Measurements from ENCODE around the gene CMTR2. TPM values are rescaled to one million over a fixed set of nuclear protein-coding genes. Genes with fewer than 3 reads are reported as not detected.
A peak's percentile ranks its signal among the peaks of the same experiment; 100 is the strongest.

Gene CMTR2
- total and polyA plus RNA-seq, 2 experiments from 2014 or later = 6.0 to 19.0 TPM

DNA sequence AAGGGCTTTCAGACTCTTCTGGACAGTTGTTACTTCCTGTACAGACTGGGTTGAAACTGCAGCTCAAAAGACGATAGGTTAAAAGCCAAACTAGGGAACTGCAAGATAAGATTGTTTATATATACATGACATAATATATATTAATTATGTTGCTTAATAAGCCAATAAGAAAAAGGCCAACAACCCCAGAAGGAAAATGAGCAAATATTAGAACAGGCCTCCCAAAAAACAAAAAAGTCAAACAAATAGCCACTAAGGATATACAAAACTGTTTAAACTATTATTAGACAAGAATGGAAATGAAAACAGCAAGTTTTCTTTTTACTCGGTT, 495 bp upstream of the CMTR2 start:
- H3K36me3 Mint-ChIP-seq (ENCODE audit: low read depth) = peaks cover 15% of the 10 kb centered on the region; the same call in 2 of the 3 replicates
- peak overlapping the region; percentile 94 for H2AFZ ChIP-seq
- no peaks in the 10 kb centered on the region for H3K27me3 ChIP-seq (ENCODE audit: insufficient read depth)
- H3K27me3 Mint-ChIP-seq (ENCODE audit: insufficient read depth, low read depth, poor library complexity) = no peaks in the 10 kb centered on the region
- H3K79me2 ChIP-seq (replicated peaks; ENCODE audit: insufficient read depth) = peaks cover 26% of the 10 kb centered on the region
- peak overlapping the region; percentile 94 for H3K4me3 ChIP-seq
- H3F3A ChIP-seq (replicated peaks; ENCODE audit: low read depth) = peaks cover 10% of the 10 kb centered on the region; the same call in 1 of the 2 replicates
- ATAC-seq (no peak), DNase-seq (ENCODE audit: low spot score) (no peak)
- H3K4me1 ChIP-seq (ENCODE audit: insufficient read depth) = peaks cover 13% of the 10 kb centered on the region; the same call in 1 of the 2 replicates
- H3K9me2 ChIP-seq (ENCODE audit: insufficient read depth) = no peaks in the 10 kb centered on the region
- H3K9me3 Mint-ChIP-seq = no peaks in the 10 kb centered on the region
- H3K27ac Mint-ChIP-seq = no peak overlapping the region
- no peaks in the 10 kb centered on the region; the same call in 1 of the 2 replicates for H3K36me3 ChIP-seq (ENCODE audit: insufficient read depth)
- TF ChIP-seq EZH2phosphoT487 (IDR thresholded peaks at IDR 0.05; ENCODE audit: unreplicated experiment) = no peak
- no peak for TF ChIP-seq CREB1 (CRISPR knock-in tag; IDR thresholded peaks at IDR 0.05; ENCODE audit: low read depth)
- TF ChIP-seq STAT1 (IDR thresholded peaks at IDR 0.05; ENCODE audit: unreplicated experiment) = no peak
- no peak for TF ChIP-seq NANOG (IDR thresholded peaks at IDR 0.05; ENCODE audit: borderline replicate concordance)
- TF ChIP-seq EZH2 (IDR thresholded peaks at IDR 0.05; ENCODE audit: low read depth, unreplicated experiment) = no peak
- TF ChIP-seq ZNF114 (CRISPR knock-in tag; IDR thresholded peaks at IDR 0.05) = no peak
- TF ChIP-seq JUNB (IDR thresholded peaks at IDR 0.05; ENCODE audit: unreplicated experiment) = no peak
- TF ChIP-seq CTCF (conservative IDR thresholded peaks at IDR 0.05; ENCODE audit: low read depth in 2 of 2) = no peak
- TF ChIP-seq, protein P1, sequence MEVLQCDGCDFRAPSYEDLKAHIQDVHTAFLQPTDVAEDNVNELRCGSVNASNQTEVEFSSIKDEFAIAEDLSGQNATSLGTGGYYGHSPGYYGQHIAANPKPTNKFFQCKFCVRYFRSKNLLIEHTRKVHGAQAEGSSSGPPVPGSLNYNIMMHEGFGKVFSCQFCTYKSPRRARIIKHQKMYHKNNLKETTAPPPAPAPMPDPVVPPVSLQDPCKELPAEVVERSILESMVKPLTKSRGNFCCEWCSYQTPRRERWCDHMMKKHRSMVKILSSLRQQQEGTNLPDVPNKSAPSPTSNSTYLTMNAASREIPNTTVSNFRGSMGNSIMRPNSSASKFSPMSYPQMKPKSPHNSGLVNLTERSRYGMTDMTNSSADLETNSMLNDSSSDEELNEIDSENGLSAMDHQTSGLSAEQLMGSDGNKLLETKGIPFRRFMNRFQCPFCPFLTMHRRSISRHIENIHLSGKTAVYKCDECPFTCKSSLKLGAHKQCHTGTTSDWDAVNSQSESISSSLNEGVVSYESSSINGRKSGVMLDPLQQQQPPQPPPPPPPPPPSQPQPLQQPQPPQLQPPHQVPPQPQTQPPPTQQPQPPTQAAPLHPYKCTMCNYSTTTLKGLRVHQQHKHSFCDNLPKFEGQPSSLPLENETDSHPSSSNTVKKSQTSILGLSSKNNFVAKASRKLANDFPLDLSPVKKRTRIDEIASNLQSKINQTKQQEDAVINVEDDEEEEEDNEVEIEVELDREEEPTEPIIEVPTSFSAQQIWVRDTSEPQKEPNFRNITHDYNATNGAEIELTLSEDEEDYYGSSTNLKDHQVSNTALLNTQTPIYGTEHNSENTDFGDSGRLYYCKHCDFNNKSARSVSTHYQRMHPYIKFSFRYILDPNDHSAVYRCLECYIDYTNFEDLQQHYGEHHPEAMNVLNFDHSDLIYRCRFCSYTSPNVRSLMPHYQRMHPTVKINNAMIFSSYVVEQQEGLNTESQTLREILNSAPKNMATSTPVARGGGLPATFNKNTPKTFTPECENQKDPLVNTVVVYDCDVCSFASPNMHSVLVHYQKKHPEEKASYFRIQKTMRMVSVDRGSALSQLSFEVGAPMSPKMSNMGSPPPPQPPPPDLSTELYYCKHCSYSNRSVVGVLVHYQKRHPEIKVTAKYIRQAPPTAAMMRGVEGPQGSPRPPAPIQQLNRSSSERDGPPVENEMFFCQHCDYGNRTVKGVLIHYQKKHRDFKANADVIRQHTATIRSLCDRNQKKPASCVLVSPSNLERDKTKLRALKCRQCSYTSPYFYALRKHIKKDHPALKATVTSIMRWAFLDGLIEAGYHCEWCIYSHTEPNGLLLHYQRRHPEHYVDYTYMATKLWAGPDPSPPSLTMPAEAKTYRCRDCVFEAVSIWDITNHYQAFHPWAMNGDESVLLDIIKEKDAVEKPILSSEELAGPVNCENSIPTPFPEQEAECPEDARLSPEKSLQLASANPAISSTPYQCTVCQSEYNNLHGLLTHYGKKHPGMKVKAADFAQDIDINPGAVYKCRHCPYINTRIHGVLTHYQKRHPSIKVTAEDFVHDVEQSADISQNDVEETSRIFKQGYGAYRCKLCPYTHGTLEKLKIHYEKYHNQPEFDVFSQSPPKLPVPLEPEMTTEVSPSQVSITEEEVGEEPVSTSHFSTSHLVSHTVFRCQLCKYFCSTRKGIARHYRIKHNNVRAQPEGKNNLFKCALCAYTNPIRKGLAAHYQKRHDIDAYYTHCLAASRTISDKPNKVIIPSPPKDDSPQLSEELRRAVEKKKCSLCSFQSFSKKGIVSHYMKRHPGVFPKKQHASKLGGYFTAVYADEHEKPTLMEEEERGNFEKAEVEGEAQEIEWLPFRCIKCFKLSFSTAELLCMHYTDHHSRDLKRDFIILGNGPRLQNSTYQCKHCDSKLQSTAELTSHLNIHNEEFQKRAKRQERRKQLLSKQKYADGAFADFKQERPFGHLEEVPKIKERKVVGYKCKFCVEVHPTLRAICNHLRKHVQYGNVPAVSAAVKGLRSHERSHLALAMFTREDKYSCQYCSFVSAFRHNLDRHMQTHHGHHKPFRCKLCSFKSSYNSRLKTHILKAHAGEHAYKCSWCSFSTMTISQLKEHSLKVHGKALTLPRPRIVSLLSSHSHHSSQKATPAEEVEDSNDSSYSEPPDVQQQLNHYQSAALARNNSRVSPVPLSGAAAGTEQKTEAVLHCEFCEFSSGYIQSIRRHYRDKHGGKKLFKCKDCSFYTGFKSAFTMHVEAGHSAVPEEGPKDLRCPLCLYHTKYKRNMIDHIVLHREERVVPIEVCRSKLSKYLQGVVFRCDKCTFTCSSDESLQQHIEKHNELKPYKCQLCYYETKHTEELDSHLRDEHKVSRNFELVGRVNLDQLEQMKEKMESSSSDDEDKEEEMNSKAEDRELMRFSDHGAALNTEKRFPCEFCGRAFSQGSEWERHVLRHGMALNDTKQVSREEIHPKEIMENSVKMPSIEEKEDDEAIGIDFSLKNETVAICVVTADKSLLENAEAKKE (CRISPR knock-in tag; IDR thresholded peaks at IDR 0.05) = no peak
- TF ChIP-seq, protein P2, sequence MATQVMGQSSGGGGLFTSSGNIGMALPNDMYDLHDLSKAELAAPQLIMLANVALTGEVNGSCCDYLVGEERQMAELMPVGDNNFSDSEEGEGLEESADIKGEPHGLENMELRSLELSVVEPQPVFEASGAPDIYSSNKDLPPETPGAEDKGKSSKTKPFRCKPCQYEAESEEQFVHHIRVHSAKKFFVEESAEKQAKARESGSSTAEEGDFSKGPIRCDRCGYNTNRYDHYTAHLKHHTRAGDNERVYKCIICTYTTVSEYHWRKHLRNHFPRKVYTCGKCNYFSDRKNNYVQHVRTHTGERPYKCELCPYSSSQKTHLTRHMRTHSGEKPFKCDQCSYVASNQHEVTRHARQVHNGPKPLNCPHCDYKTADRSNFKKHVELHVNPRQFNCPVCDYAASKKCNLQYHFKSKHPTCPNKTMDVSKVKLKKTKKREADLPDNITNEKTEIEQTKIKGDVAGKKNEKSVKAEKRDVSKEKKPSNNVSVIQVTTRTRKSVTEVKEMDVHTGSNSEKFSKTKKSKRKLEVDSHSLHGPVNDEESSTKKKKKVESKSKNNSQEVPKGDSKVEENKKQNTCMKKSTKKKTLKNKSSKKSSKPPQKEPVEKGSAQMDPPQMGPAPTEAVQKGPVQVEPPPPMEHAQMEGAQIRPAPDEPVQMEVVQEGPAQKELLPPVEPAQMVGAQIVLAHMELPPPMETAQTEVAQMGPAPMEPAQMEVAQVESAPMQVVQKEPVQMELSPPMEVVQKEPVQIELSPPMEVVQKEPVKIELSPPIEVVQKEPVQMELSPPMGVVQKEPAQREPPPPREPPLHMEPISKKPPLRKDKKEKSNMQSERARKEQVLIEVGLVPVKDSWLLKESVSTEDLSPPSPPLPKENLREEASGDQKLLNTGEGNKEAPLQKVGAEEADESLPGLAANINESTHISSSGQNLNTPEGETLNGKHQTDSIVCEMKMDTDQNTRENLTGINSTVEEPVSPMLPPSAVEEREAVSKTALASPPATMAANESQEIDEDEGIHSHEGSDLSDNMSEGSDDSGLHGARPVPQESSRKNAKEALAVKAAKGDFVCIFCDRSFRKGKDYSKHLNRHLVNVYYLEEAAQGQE (IDR thresholded peaks at IDR 0.05; ENCODE audit: unreplicated experiment) = no peak
- TF ChIP-seq ZNF331 (CRISPR knock-in tag; IDR thresholded peaks at IDR 0.05; ENCODE audit: low read depth) = no peak
- no peak for TF ChIP-seq POLR2AphosphoS5 (IDR thresholded peaks at IDR 0.05; ENCODE audit: low read depth)
- TF ChIP-seq, protein P3, sequence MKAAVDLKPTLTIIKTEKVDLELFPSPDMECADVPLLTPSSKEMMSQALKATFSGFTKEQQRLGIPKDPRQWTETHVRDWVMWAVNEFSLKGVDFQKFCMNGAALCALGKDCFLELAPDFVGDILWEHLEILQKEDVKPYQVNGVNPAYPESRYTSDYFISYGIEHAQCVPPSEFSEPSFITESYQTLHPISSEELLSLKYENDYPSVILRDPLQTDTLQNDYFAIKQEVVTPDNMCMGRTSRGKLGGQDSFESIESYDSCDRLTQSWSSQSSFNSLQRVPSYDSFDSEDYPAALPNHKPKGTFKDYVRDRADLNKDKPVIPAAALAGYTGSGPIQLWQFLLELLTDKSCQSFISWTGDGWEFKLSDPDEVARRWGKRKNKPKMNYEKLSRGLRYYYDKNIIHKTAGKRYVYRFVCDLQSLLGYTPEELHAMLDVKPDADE (IDR thresholded peaks at IDR 0.05) = no peak
- H3K4me1 Mint-ChIP-seq = peaks cover 9% of the 10 kb centered on the region
- H3K27ac ChIP-seq (ENCODE audit: low read depth) = peak overlapping the region; percentile 77
- H3K4me2 ChIP-seq = peak overlapping the region; percentile 77
- peak overlapping the region; percentile 86 for H3K4me3 Mint-ChIP-seq
- H4K20me1 ChIP-seq (replicated peaks; ENCODE audit: insufficient read depth) = 0 out of 2 replicates have a peak, but pooled peaks cover 4% of the 10 kb centered on the region
